ENCODE data around the gene ZFAND3. TPM values are rescaled to one million over a fixed set of nuclear protein-coding genes. Genes with fewer than 3 reads are reported as not detected.

The ZFAND3 gene
- total RNA-seq, 1 experiment from 2014 or later, result 75.0 TPM

DNA sequence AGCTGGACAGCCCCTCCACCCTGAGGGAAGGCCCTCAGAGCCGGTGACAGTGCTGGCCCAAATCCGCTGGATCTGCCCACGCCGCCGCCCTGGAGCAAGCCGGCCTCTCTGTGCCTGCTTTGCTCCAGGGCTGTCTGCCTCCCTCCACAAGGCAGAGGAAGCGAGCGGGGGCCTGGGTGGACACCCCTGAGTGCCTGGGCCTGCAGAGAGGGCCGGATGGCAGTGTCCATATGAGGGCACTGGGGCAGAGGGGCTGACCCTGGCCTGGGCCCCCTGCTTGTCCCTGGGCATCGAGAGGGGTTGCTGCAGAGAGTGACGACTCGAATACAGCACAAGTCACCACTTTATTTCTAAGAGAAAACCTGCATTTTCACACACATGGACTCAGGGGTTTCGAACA lies 348.6 kb downstream of the ZFAND3 start:
- H3K9me3 Mint-ChIP-seq (ENCODE audit: low read depth, unreplicated experiment), result no peaks in the 10 kb centered on the region
- intact Hi-C loops (cut with micrococcal nuclease; ENCODE audit: unreplicated experiment), result no loop called here
- no peak overlapping the region for H3K4me3 Mint-ChIP-seq (ENCODE audit: low read depth, unreplicated experiment)
- CTCF ChIA-PET, result no interaction called here
- H3K4me1 Mint-ChIP-seq (ENCODE audit: low read depth, unreplicated experiment), result peaks cover 9% of the 10 kb centered on the region
- no peak overlapping the region for H3K27ac Mint-ChIP-seq (ENCODE audit: unreplicated experiment)
- BruUV-seq (replicated peaks), result no TSS peak
- no peak for DNase-seq
- TF ChIP-seq, protein P1, sequence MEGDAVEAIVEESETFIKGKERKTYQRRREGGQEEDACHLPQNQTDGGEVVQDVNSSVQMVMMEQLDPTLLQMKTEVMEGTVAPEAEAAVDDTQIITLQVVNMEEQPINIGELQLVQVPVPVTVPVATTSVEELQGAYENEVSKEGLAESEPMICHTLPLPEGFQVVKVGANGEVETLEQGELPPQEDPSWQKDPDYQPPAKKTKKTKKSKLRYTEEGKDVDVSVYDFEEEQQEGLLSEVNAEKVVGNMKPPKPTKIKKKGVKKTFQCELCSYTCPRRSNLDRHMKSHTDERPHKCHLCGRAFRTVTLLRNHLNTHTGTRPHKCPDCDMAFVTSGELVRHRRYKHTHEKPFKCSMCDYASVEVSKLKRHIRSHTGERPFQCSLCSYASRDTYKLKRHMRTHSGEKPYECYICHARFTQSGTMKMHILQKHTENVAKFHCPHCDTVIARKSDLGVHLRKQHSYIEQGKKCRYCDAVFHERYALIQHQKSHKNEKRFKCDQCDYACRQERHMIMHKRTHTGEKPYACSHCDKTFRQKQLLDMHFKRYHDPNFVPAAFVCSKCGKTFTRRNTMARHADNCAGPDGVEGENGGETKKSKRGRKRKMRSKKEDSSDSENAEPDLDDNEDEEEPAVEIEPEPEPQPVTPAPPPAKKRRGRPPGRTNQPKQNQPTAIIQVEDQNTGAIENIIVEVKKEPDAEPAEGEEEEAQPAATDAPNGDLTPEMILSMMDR (IDR thresholded peaks at IDR 0.05; ENCODE audit: unreplicated experiment), result no peak
- no peaks in the 10 kb centered on the region for H3K27me3 Mint-ChIP-seq (ENCODE audit: unreplicated experiment)
- H3K36me3 Mint-ChIP-seq (ENCODE audit: insufficient read depth, unreplicated experiment), result peaks cover 24% of the 10 kb centered on the region

DNA sequence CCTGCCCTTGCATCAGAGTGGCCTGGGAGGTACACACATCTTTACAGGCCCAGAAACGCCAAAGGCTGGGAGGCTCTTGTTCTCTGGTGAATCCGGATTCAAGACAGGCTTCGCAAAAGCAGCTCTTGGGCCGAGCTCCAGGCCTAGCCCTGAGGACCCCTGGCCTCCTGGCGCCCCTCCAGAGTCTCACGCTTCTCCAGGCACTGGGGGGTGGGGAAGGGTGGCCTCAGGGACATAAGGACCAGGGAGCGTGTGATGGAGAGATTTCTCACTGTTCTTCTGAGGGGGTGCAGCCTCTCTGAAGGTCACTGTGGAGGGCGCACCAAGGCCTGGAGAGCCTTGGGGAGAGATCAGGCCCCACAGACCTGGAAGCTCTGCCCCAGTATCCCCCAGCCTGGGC lies 349.2 kb downstream of the ZFAND3 start:
- CTCF ChIA-PET, result no interaction called here
- Mint-ChIP-seq H3K27ac (ENCODE audit: unreplicated experiment) (no peak overlapping the region), H3K27me3 (ENCODE audit: unreplicated experiment) (no peaks in the 10 kb centered on the region), H3K4me3 (ENCODE audit: low read depth, unreplicated experiment) (no peak overlapping the region), H3K36me3 (ENCODE audit: insufficient read depth, unreplicated experiment) (peaks cover 18% of the 10 kb centered on the region), H3K4me1 (ENCODE audit: low read depth, unreplicated experiment) (peaks cover 8% of the 10 kb centered on the region), H3K9me3 (ENCODE audit: low read depth, unreplicated experiment) (no peaks in the 10 kb centered on the region)
- no peak for DNase-seq
- no TSS peak for BruUV-seq (replicated peaks)
- TF ChIP-seq, protein P1 (IDR thresholded peaks at IDR 0.05; ENCODE audit: unreplicated experiment), result no peak
- intact Hi-C loops (cut with micrococcal nuclease; ENCODE audit: unreplicated experiment), result no loop called here

DNA sequence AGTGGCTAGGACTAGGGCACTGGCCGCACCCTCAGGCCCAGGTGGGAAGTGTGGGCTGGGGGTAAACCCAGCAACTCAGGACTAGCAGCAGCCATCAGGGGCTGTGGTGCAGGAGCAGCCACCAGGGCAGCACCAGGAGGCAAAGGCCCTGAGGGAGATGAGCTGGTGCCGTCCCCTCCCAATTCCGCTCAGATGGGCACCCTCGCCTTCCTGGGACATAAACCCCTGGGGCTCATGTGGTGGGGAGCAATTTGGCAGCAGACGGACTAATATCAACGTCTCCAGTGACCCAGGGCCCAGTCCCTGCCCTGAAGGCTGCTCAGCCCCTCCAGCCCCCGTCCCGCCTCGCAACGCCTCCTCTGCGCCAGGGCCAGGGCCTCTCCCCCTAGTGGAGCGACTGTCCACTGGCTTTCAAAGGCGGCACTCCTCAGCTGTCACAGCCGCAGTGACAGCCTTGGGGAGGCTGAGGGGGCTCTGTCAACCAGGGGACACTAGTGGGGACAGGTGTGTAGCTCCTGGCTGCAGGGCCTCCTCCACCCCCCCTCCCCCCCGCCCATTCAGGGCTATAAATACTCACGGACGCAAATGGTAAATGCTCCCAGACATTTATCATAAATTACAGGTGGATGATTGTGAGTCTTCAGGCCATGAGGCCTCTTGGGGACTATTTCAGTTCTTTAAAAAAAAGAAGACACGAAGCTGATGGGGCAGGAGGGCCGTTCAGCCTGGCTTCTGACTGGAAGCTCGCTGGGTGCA lies 349.9 kb downstream of the ZFAND3 start:
- DNase-seq, result no peak
- CTCF ChIA-PET, result no interaction called here
- no peak overlapping the region for H3K4me3 Mint-ChIP-seq (ENCODE audit: low read depth, unreplicated experiment)
- peaks cover under 1% of the 10 kb centered on the region for H3K4me1 Mint-ChIP-seq (ENCODE audit: low read depth, unreplicated experiment)
- intact Hi-C loops (cut with micrococcal nuclease; ENCODE audit: unreplicated experiment), result no loop called here
- H3K27ac Mint-ChIP-seq (ENCODE audit: unreplicated experiment), result no peak overlapping the region
- peaks cover 12% of the 10 kb centered on the region for H3K36me3 Mint-ChIP-seq (ENCODE audit: insufficient read depth, unreplicated experiment)
- H3K27me3 Mint-ChIP-seq (ENCODE audit: unreplicated experiment), result no peaks in the 10 kb centered on the region
- no TSS peak for BruUV-seq (replicated peaks)
- H3K9me3 Mint-ChIP-seq (ENCODE audit: low read depth, unreplicated experiment), result no peaks in the 10 kb centered on the region
- TF ChIP-seq, protein P1 (IDR thresholded peaks at IDR 0.05; ENCODE audit: unreplicated experiment), result no peak

DNA sequence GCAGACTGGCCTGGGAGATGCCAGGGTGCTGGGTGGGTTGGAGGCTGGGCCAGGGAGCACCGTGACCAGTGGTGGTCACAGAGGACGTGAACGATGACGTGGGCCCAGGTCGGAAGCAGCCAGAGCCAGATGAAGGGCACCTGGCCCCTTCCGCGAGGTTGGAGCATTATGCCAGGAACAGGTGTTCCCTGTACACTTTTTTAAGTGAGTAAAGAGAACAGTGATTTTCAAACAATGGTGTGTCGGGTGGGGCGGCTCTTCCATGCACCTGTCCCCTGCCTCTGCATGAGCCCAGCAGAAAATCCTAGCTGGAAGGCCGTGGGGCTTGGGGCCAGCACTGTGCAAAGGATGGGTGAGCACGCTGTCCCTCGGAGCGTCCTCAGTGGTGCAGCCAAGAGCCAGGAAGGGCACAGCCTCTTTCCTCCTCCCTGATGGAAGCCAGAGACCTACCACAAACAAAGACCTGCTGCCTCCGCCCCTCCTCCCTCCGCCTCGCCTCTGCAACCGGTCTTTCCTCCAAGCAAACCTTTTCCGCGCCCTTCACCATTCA lies 350.5 kb downstream of the ZFAND3 start:
- Mint-ChIP-seq H3K4me3 (ENCODE audit: low read depth, unreplicated experiment) (no peak overlapping the region), H3K9me3 (ENCODE audit: low read depth, unreplicated experiment) (no peaks in the 10 kb centered on the region), H3K27ac (ENCODE audit: unreplicated experiment) (no peak overlapping the region), H3K27me3 (ENCODE audit: unreplicated experiment) (no peaks in the 10 kb centered on the region), H3K4me1 (ENCODE audit: low read depth, unreplicated experiment) (no peaks in the 10 kb centered on the region), H3K36me3 (ENCODE audit: insufficient read depth, unreplicated experiment) (peaks cover 16% of the 10 kb centered on the region)
- TF ChIP-seq, protein P1 (IDR thresholded peaks at IDR 0.05; ENCODE audit: unreplicated experiment), result no peak
- intact Hi-C loops (cut with micrococcal nuclease; ENCODE audit: unreplicated experiment), result no loop called here
- CTCF ChIA-PET, result no interaction called here
- no TSS peak for BruUV-seq (replicated peaks)
- no peak for DNase-seq

Measured in Calu3 (cell line).